HG02943 (cell line): ENCODE data around the gene MS4A2.

ENCODE experiments used
- ATAC-seq: cut with Tn5 transposase; IDR thresholded peaks from one replicate; pipeline ENCODE4 v1.9.1; 2021; ENCODE audit warnings: mild to moderate bottlenecking, low read depth, moderate library complexity; ENCODE audit not compliant: unreplicated experiment

MS4A2 gene

DNA sequence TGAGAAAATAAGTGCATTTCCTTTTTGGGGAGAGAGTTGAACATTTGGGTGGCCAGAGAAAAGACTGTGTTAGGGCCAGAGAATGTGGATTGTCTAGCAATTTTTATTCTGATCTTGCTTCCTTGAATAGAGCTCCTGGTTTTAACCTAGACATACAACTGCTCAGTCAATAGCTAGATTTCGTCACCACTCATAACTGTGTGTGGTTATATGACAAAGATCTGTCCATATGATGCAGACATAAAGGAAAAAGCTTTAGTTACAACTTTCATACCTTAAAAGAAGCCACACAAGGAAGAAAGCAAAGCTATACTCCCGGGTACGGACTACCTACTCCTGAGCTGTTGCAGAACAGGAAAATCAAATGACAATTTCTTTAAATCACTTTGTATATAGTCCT, 57.2 kb downstream of the MS4A2 start:
- no peak for ATAC-seq
